ENCODE measurements around the gene C6orf15. TPM values are rescaled to one million over a fixed set of nuclear protein-coding genes. Genes with fewer than 3 reads are reported as not detected.

C6orf15 gene
- total and polyA plus RNA-seq, 10 donors: not detected

- intact Hi-C loops (cut with DNase I; ENCODE audit: low total_unique reads): no loop called here
- Histone ChIP-seq H3K4me1 (peaks cover 11 to 25% (median 19%) of the 10 kb centered on the region in 6 donors), H3K9me3 (no peaks in the 10 kb centered on the region), H3K27ac (no peak overlapping the region), H3K27me3 (replicated peaks in 1 of 7) (no peaks in the 10 kb centered on the region), H3K4me3 (no peak overlapping the region), H3K36me3 (peaks cover 0 to 58% (median 21%) of the 10 kb centered on the region in 6 donors)
- TF ChIP-seq POLR2AphosphoS5 (IDR thresholded peaks at IDR 0.05): no peak
- TF ChIP-seq POLR2A (IDR thresholded peaks at IDR 0.05): no peak
- no peak for TF ChIP-seq CTCF (IDR thresholded peaks at IDR 0.05 in 8 of 11, conservative IDR thresholded peaks at IDR 0.05 in 3 of 11)
- no peak for DNase-seq
- 91 to 99% (median 97%) methylated on average over 9 to 15 of the region's 15 CpGs for WGBS, 5 donors
Measured at GRCh38 chr6:31154436-31154835, 42.1 kb upstream of the C6orf15 start.

- no peaks in the 10 kb centered on the region for H3K9me3 ChIP-seq
- TF ChIP-seq CTCF (IDR thresholded peaks at IDR 0.05 in 8 of 11, conservative IDR thresholded peaks at IDR 0.05 in 3 of 11) (no peak), POLR2A (IDR thresholded peaks at IDR 0.05) (no peak), POLR2AphosphoS5 (IDR thresholded peaks at IDR 0.05) (no peak)
- no peaks in the 10 kb centered on the region for H3K27me3 ChIP-seq (replicated peaks in 1 of 7)
- no peak for DNase-seq
- H3K27ac ChIP-seq: no peak overlapping the region
- no peak overlapping the region for H3K4me3 ChIP-seq
- peaks cover 0 to 70% (median 21%) of the 10 kb centered on the region in 6 donors for H3K36me3 ChIP-seq
- H3K4me1 ChIP-seq: peaks cover 4 to 19% (median 9%) of the 10 kb centered on the region in 6 donors
- WGBS, 5 donors: 88 to 97% (median 95%) methylated on average over 7 of the region's 7 CpGs
- intact Hi-C loops (cut with DNase I; ENCODE audit: low total_unique reads): no loop called here
Measured at GRCh38 chr6:31152781-31153180, 40.4 kb upstream of the C6orf15 start.

GRCh38 chr6:31149827-31150447 lies 37.6 kb upstream of the C6orf15 start:
- H3K36me3 ChIP-seq: peaks cover 0 to 75% (median 23%) of the 10 kb centered on the region in 6 donors
- H3K9me3 ChIP-seq: no peaks in the 10 kb centered on the region
- no peak overlapping the region for H3K4me3 ChIP-seq
- H3K27me3 ChIP-seq (replicated peaks in 1 of 7): no peaks in the 10 kb centered on the region
- no peak overlapping the region for H3K27ac ChIP-seq
- TF ChIP-seq CTCF (IDR thresholded peaks at IDR 0.05 in 8 of 11, conservative IDR thresholded peaks at IDR 0.05 in 3 of 11) (no peak), POLR2A (IDR thresholded peaks at IDR 0.05) (no peak)
- no peak for DNase-seq
- intact Hi-C loops (cut with DNase I; ENCODE audit: low total_unique reads): no loop called here
- 89 to 96% (median 92%) methylated on average over 5 to 6 of the region's 6 CpGs for WGBS, 5 donors
- peaks cover 0 to 5% (median 0%) of the 10 kb centered on the region in 6 donors for H3K4me1 ChIP-seq

GRCh38 chr6:31145386-31145785 lies 33.0 kb upstream of the C6orf15 start:
- Histone ChIP-seq H3K4me3 (no peak overlapping the region), H3K36me3 (peaks cover 0 to 70% (median 20%) of the 10 kb centered on the region in 6 donors), H3K4me1 (peaks cover 0 to 12% (median 0%) of the 10 kb centered on the region in 6 donors), H3K27me3 (replicated peaks in 1 of 7) (no peaks in the 10 kb centered on the region), H3K27ac (no peak overlapping the region), H3K9me3 (no peaks in the 10 kb centered on the region)
- TF ChIP-seq CTCF (IDR thresholded peaks at IDR 0.05 in 8 of 11, conservative IDR thresholded peaks at IDR 0.05 in 3 of 11) (no peak), POLR2AphosphoS5 (IDR thresholded peaks at IDR 0.05) (no peak), POLR2A (IDR thresholded peaks at IDR 0.05) (no peak)
- WGBS, 5 donors: 93 to 96% (median 95%) methylated on average over 10 of the region's 10 CpGs
- no peak for DNase-seq
- intact Hi-C loops (cut with DNase I; ENCODE audit: low total_unique reads): no loop called here

Measured in spleen (tissue), 11 donors.